WERI-Rb-1 (cell line): Measurements from ENCODE around the gene C2orf72.

Experiments used
- DNase-seq: peaks from one replicate; pipeline ENCODE4 v3.0.0-alpha.2; 2020
- H3K27ac ChIP-seq: fragments of 250-450 bp; sonication (Bioruptor Pico); 2 replicates; pipeline ENCODE4 v1.5.1; 2020; ENCODE audit warnings: mild to moderate bottlenecking, moderate library complexity
- H3K27me3 ChIP-seq: fragments of 250-450 bp; sonication (Bioruptor Pico); 2 replicates; pipeline ENCODE4 v1.5.1; 2021; ENCODE audit warnings: mild to moderate bottlenecking, low read depth, moderate library complexity; ENCODE audit not compliant: insufficient read depth, severe bottlenecking
- H3K36me3 ChIP-seq: fragments of 250-450 bp; sonication (Bioruptor Pico); 2 replicates; pipeline ENCODE4 v1.5.1; 2020; ENCODE audit warnings: mild to moderate bottlenecking, moderate library complexity
- H3K4me3 ChIP-seq: 2 replicates; pipeline ENCODE4 v1.5.1; 2011; ENCODE audit warnings: low read depth, mild to moderate bottlenecking, control low read depth, low read length
- H3K9me3 ChIP-seq: fragments of 250-450 bp; sonication (Bioruptor Pico); 2 replicates; pipeline ENCODE4 v1.5.1; 2021; ENCODE audit warnings: mild to moderate bottlenecking, moderate library complexity; ENCODE audit not compliant: severe bottlenecking
- CTCF ChIP-seq: IDR thresholded peaks from 2 replicates; pipeline ENCODE4 v1.5.1; 2011; ENCODE audit warnings: low read depth, mild to moderate bottlenecking, control low read depth, inconsistent platforms, low read length

The C2orf72 gene

GRCh38 chr2:231047923-231048915, 10.9 kb downstream of the C2orf72 start:
- H3K9me3 ChIP-seq, result peaks cover under 1% of the 10 kb centered on the region
- no peak overlapping the region for H3K4me3 ChIP-seq
- H3K27me3 ChIP-seq, result no peaks in the 10 kb centered on the region
- H3K27ac ChIP-seq, result no peak overlapping the region
- no peaks in the 10 kb centered on the region for H3K36me3 ChIP-seq
- TF ChIP-seq CTCF, result no peak
- DNase-seq, result no peak

GRCh38 chr2:231049286-231050017, 12.1 kb downstream of the C2orf72 start:
- Histone ChIP-seq H3K27ac (no peak overlapping the region), H3K9me3 (peaks cover 2% of the 10 kb centered on the region), H3K36me3 (no peaks in the 10 kb centered on the region), H3K27me3 (no peaks in the 10 kb centered on the region), H3K4me3 (no peak overlapping the region)
- no peak for DNase-seq
- no peak for TF ChIP-seq CTCF

- Histone ChIP-seq H3K27ac (no peak overlapping the region), H3K9me3 (peaks cover 2% of the 10 kb centered on the region), H3K27me3 (no peaks in the 10 kb centered on the region), H3K36me3 (no peaks in the 10 kb centered on the region), H3K4me3 (no peak overlapping the region)
- no peak for DNase-seq
- no peak for TF ChIP-seq CTCF
These were observed 12.9 kb downstream of the C2orf72 start for GRCh38 chr2:231050018-231050901.

GRCh38 chr2:231051116-231051515, 13.8 kb downstream of the C2orf72 start:
- H3K9me3 ChIP-seq, result peaks cover 2% of the 10 kb centered on the region
- no peak overlapping the region for H3K4me3 ChIP-seq
- no peak for DNase-seq
- no peak overlapping the region for H3K27ac ChIP-seq
- H3K36me3 ChIP-seq, result no peaks in the 10 kb centered on the region
- TF ChIP-seq CTCF, result no peak
- H3K27me3 ChIP-seq, result no peaks in the 10 kb centered on the region
